ENCODE results near the gene SLC35G4. TPM values are rescaled to one million over a fixed set of nuclear protein-coding genes. Genes with fewer than 3 reads are reported as not detected.

SLC35G4 gene
- not detected in 5 replicates for total RNA-seq (2022; extraction: Qiagen RNA extraction; ENCODE audit: low read depth)

GRCh38 chr18:11609488-11609887, at the start of gene SLC35G4:
Gene SLC35G4, plus strand, starts transcription at chr18:11609596. Its CDS starts 0 bp downstream, at chr18:11609596.

Other genes with a start within 250 kb of the SLC35G4 start
- 4.6 to 8.6 TPM (median 4.9 TPM) in 5 replicates for gene GNAL, start 79.7 kb downstream of the SLC35G4 start, total RNA-seq (2022; extraction: Qiagen RNA extraction; ENCODE audit: low read depth)
- gene CHMP1B, start 241.8 kb downstream of the SLC35G4 start, total RNA-seq (2022; extraction: Qiagen RNA extraction; ENCODE audit: low read depth) = 42.8 to 53.3 TPM (median 43.5 TPM) in 5 replicates

All from A549 treated with CpdA at 1 μM for 4 hours (cell line).